Neural progenitor cell (in vitro differentiated cells): Measurements from ENCODE around the gene RAET1E. TPM values are rescaled to one million over a fixed set of nuclear protein-coding genes. Genes with fewer than 3 reads are reported as not detected.
A peak's percentile ranks its signal among the peaks of the same experiment; 100 is the strongest.
"Not testable (repeated sequence)": the region's sequence is repeated elsewhere in the genome, so short reads cannot be mapped to it uniquely, and the experiment has no call there.

Experiments
- DNase-seq: peaks from one replicate; pipeline ENCODE4 v3.0.0-alpha.2; 2016; ENCODE audit warnings: low spot score
- H2AFZ ChIP-seq: fragments of 200-600 bp; sonication (generic); replicated peaks from 2 replicates; pipeline ENCODE4 v1.6.1; 2016; ENCODE audit warnings: antibody characterized with exemption
- H3F3A ChIP-seq: fragments of 200-600 bp; sonication (generic); 2 replicates; pipeline ENCODE4 v1.6.1; 2016; ENCODE audit warnings: antibody characterized with exemption, low read depth
- H3K27ac ChIP-seq: fragments of 200-600 bp; sonication (generic); 2 replicates; pipeline ENCODE4 v1.5.1; 2016; ENCODE audit warnings: mild to moderate bottlenecking
- H3K27me3 ChIP-seq: fragments of 200-600 bp; sonication (generic); 2 replicates; pipeline ENCODE4 v1.6.1; 2016; ENCODE audit warnings: mild to moderate bottlenecking, moderate library complexity
- H3K36me3 ChIP-seq: fragments of 200-600 bp; sonication (generic); 2 replicates; pipeline ENCODE4 v1.5.1; 2016
- H3K4me1 ChIP-seq: fragments of 200-600 bp; sonication (generic); 2 replicates; pipeline ENCODE4 v1.6.1; 2016; ENCODE audit warnings: mixed run types
- H3K4me2 ChIP-seq: fragments of 200-600 bp; sonication (generic); 2 replicates; pipeline ENCODE4 v1.6.1; 2016
- H3K4me3 ChIP-seq: fragments of 200-600 bp; sonication (generic); 2 replicates; pipeline ENCODE4 v1.5.1; 2016
- H3K79me2 ChIP-seq: fragments of 200-600 bp; sonication (generic); 2 replicates; pipeline ENCODE4 v1.6.1; 2016; ENCODE audit warnings: low read depth
- H3K9ac ChIP-seq: fragments of 200-600 bp; sonication (generic); 2 replicates; pipeline ENCODE4 v1.6.1; 2016
- H3K9me3 ChIP-seq: fragments of 200-600 bp; sonication (generic); 2 replicates; pipeline ENCODE4 v1.5.1; 2016; ENCODE audit warnings: low read depth
- H4K20me1 ChIP-seq: fragments of 200-600 bp; sonication (generic); 2 replicates; pipeline ENCODE4 v1.6.1; 2016; ENCODE audit warnings: low read depth
- H3K27ac Mint-ChIP-seq: 3 replicates; pipeline ENCODE4 v1.8.0; 2021; ENCODE audit warnings: mixed read lengths
- H3K27me3 Mint-ChIP-seq: 2 replicates; pipeline ENCODE4 v1.8.0; 2022; ENCODE audit warnings: low read depth, mild to moderate bottlenecking, inconsistent platforms, moderate library complexity, mixed read lengths; ENCODE audit not compliant: insufficient read depth
- H3K36me3 Mint-ChIP-seq: 3 replicates; pipeline ENCODE4 v1.8.0; 2021; ENCODE audit warnings: mixed read lengths
- H3K4me1 Mint-ChIP-seq: 3 replicates; pipeline ENCODE4 v1.8.0; 2021; ENCODE audit warnings: mixed read lengths
- H3K4me3 Mint-ChIP-seq: 3 replicates; pipeline ENCODE4 v1.8.0; 2021; ENCODE audit warnings: mild to moderate bottlenecking, moderate library complexity, mixed read lengths
- H3K9me3 Mint-ChIP-seq: 3 replicates; pipeline ENCODE4 v1.8.0; 2020; ENCODE audit warnings: mixed read lengths
- EZH2 ChIP-seq: fragments of 200-600 bp; sonication (generic); IDR thresholded peaks from 2 replicates; pipeline ENCODE4 v1.6.1; 2017; ENCODE audit warnings: antibody characterized with exemption, mild to moderate bottlenecking, moderate library complexity
- EZH2phosphoT487 ChIP-seq: fragments of 200-600 bp; sonication (generic); IDR thresholded peaks from 2 replicates; pipeline ENCODE4 v1.6.1; 2017; ENCODE audit warnings: antibody characterized with exemption
- total RNA-seq: library from RNA; depleted of rRNA; stranded (reverse); fragments of >200 nt; gene quantifications from 2 replicates; pipeline ENCODE4 v1.2.3, GENCODE V29; 2015; ENCODE audit warnings: low replicate concordance
- TF ChIP-seq, protein P1 (sequence below): fragments of 200-600 bp; sonication (generic); IDR thresholded peaks from 2 replicates; pipeline ENCODE4 v1.5.1; 2017; ENCODE audit warnings: antibody characterized with exemption, mild to moderate bottlenecking

Gene RAET1E
- total RNA-seq, 1 donor from 2014 or later = not detected

DNA sequence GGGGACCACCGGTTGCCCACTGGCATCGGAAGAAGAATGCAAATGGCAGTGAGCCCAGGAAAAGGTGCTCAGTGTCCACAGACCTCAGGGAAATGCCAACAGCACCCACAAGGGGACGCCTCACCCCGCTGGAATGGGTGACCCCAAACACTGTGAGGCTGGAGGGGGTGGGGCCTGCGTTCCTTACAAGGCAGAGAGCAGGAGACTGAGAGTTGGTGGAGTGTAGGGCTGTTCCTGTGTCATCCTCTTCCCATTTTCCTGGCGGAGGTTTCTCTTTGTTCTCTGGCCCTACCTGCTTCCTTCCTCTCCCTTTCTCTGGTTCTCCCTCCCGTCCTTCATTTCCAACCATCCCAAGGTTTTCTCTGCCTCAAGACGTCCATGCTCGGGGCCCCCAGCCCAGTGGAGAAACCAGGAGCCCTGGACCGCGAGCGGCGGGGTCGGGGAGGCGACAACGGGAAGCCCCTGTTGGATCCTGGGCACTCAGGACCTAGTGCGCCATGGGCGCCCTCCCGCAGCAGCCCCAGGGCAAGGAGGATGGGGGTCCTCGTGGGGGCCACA lies 40.2 kb upstream of the RAET1E start:
- Histone ChIP-seq H3K4me2 (peak overlapping the region; percentile 73), H3K27me3 (peaks cover 100% of the 10 kb centered on the region), H3K4me3 (peak overlapping the region; percentile 30), H2AFZ (peak overlapping the region; percentile 77), H4K20me1 (peaks cover 19% of the 10 kb centered on the region)
- not testable (repeated sequence) for H3K27ac ChIP-seq, H3K9me3 ChIP-seq, H3K36me3 ChIP-seq, H3K27ac Mint-ChIP-seq, H3K79me2 ChIP-seq, H3K9ac ChIP-seq, H3F3A ChIP-seq, H3K36me3 Mint-ChIP-seq, H3K4me1 Mint-ChIP-seq, DNase-seq, H3K4me1 ChIP-seq, H3K4me3 Mint-ChIP-seq, H3K9me3 Mint-ChIP-seq
- peaks cover 91% of the 10 kb centered on the region for H3K27me3 Mint-ChIP-seq
- TF ChIP-seq, protein P1, sequence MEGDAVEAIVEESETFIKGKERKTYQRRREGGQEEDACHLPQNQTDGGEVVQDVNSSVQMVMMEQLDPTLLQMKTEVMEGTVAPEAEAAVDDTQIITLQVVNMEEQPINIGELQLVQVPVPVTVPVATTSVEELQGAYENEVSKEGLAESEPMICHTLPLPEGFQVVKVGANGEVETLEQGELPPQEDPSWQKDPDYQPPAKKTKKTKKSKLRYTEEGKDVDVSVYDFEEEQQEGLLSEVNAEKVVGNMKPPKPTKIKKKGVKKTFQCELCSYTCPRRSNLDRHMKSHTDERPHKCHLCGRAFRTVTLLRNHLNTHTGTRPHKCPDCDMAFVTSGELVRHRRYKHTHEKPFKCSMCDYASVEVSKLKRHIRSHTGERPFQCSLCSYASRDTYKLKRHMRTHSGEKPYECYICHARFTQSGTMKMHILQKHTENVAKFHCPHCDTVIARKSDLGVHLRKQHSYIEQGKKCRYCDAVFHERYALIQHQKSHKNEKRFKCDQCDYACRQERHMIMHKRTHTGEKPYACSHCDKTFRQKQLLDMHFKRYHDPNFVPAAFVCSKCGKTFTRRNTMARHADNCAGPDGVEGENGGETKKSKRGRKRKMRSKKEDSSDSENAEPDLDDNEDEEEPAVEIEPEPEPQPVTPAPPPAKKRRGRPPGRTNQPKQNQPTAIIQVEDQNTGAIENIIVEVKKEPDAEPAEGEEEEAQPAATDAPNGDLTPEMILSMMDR = peak; percentile 8

DNA sequence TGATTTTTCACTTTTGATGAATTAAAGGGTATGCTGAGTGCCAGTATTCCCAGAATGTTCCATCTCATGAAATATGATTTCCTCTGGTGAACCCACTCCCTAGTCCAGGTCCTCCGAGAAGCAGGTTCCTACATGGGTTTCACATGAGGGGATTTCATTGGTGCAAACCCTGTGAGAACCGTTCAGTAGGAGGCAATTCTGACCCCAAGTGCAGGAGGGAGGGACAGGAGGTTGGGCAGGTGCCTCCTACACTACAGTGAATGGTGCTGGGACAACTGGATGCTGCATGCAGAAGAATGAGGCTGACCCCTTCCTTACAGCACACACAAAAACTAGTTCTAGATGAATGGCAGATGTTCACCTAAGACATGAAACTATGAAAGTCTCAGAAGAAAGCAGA lies 38.8 kb upstream of the RAET1E start:
- H3K36me3 Mint-ChIP-seq = no peaks in the 10 kb centered on the region
- TF ChIP-seq EZH2 (no peak), EZH2phosphoT487 (no peak)
- TF ChIP-seq, protein P1 = no peak
- no peak overlapping the region for H3K27ac ChIP-seq
- peaks cover 87% of the 10 kb centered on the region for H3K27me3 Mint-ChIP-seq
- H3K4me2 ChIP-seq = no peak overlapping the region
- H3K27ac Mint-ChIP-seq = no peak overlapping the region
- no peaks in the 10 kb centered on the region for H3K36me3 ChIP-seq
- H3K9me3 ChIP-seq = no peaks in the 10 kb centered on the region
- peaks cover 100% of the 10 kb centered on the region for H3K27me3 ChIP-seq
- H4K20me1 ChIP-seq = peaks cover 19% of the 10 kb centered on the region
- H3K4me1 Mint-ChIP-seq = peaks cover 7% of the 10 kb centered on the region
- peaks cover 3% of the 10 kb centered on the region for H3K9me3 Mint-ChIP-seq
- H3K4me3 Mint-ChIP-seq = no peak overlapping the region
- H3F3A ChIP-seq = no peaks in the 10 kb centered on the region
- no peaks in the 10 kb centered on the region for H3K79me2 ChIP-seq
- DNase-seq = no peak
- H3K9ac ChIP-seq = no peak overlapping the region
- no peak overlapping the region for H3K4me3 ChIP-seq
- H3K4me1 ChIP-seq = peaks cover 5% of the 10 kb centered on the region
- H2AFZ ChIP-seq = no peak overlapping the region

DNA sequence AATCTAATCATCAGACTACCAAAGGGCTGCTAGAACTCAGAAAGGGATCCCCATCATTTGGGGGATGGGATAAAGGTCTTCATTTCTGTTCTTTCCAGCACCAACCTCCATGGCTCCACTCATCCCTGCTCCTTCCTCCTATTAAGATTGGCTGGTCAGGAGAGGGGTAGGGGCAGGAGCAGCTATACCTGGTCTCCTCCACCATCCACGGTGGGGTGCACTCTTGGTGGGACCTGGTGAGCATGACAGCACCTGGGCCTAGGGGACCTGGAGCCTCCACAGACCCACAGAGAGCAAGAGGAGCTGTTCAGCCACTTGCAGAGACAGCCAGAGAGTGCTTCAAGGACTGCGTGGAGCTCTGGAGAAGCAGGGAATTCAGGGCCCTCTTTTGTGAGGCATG lies 37.8 kb upstream of the RAET1E start:
- Histone ChIP-seq H3K36me3 (no peaks in the 10 kb centered on the region), H3K27me3 (peaks cover 100% of the 10 kb centered on the region), H3K4me3 (no peak overlapping the region), H3K9ac (no peak overlapping the region), H3K27ac (no peak overlapping the region), H4K20me1 (peaks cover 17% of the 10 kb centered on the region), H3K4me1 (peaks cover 5% of the 10 kb centered on the region), H2AFZ (no peak overlapping the region), H3F3A (no peaks in the 10 kb centered on the region), H3K4me2 (no peak overlapping the region), H3K79me2 (no peaks in the 10 kb centered on the region), H3K9me3 (no peaks in the 10 kb centered on the region)
- no peak overlapping the region for H3K27ac Mint-ChIP-seq
- no peaks in the 10 kb centered on the region for H3K36me3 Mint-ChIP-seq
- no peak for DNase-seq
- peaks cover 4% of the 10 kb centered on the region for H3K4me1 Mint-ChIP-seq
- H3K9me3 Mint-ChIP-seq = peaks cover 3% of the 10 kb centered on the region
- peaks cover 86% of the 10 kb centered on the region for H3K27me3 Mint-ChIP-seq
- TF ChIP-seq EZH2phosphoT487 = no peak
- no peak for TF ChIP-seq EZH2
- TF ChIP-seq, protein P1 = no peak
- H3K4me3 Mint-ChIP-seq = no peak overlapping the region
